ENCODE data around the gene TTC13. TPM values are rescaled to one million over a fixed set of nuclear protein-coding genes. Genes with fewer than 3 reads are reported as not detected.
"Not testable (repeated sequence)": the region's sequence is repeated elsewhere in the genome, so short reads cannot be mapped to it uniquely, and the experiment has no call there.

Gene TTC13
- total RNA-seq, 2 donors from 2014 or later: 29.9 to 41.6 TPM

GRCh38 chr1:231011963-231012362, 33.3 kb upstream of the TTC13 start:
- Mint-ChIP-seq H3K4me1 (ENCODE audit: low read depth in 2 of 2) (no peaks in the 10 kb centered on the region), H3K4me3 (no peak overlapping the region), H3K27ac (no peak overlapping the region), H3K9me3 (no peaks in the 10 kb centered on the region), H3K36me3 (peaks cover 7% of the 10 kb centered on the region), H3K27me3 (no peaks in the 10 kb centered on the region)
- no peak for ATAC-seq
- no peak for DNase-seq (ENCODE audit: low spot score)

GRCh38 chr1:231011360-231011759, 32.7 kb upstream of the TTC13 start:
- DNase-seq (ENCODE audit: low spot score) (no peak), ATAC-seq (no peak)
- H3K36me3 Mint-ChIP-seq: peaks cover 13% of the 10 kb centered on the region
- no peaks in the 10 kb centered on the region for H3K9me3 Mint-ChIP-seq
- H3K27me3 Mint-ChIP-seq: no peaks in the 10 kb centered on the region
- H3K4me3 Mint-ChIP-seq: no peak overlapping the region
- H3K27ac Mint-ChIP-seq: no peak overlapping the region
- H3K4me1 Mint-ChIP-seq (ENCODE audit: low read depth in 2 of 2): no peaks in the 10 kb centered on the region

- ATAC-seq; H3K27me3 Mint-ChIP-seq; H3K27ac Mint-ChIP-seq; H3K4me3 Mint-ChIP-seq; DNase-seq (ENCODE audit: low spot score); H3K4me1 Mint-ChIP-seq (ENCODE audit: low read depth in 2 of 2): not testable (repeated sequence)
- peaks cover 19% of the 10 kb centered on the region for H3K9me3 Mint-ChIP-seq
- peaks cover 46% of the 10 kb centered on the region for H3K36me3 Mint-ChIP-seq
Measured at GRCh38 chr1:231007535-231007934, 28.9 kb upstream of the TTC13 start.

GRCh38 chr1:231001892-231002291, 23.2 kb upstream of the TTC13 start:
- ATAC-seq: no peak
- H3K27me3 Mint-ChIP-seq: peaks cover 3 to 9% of the 10 kb centered on the region in 2 donors
- H3K4me1 Mint-ChIP-seq (ENCODE audit: low read depth in 2 of 2): no peaks in the 10 kb centered on the region
- peaks cover 43% of the 10 kb centered on the region for H3K36me3 Mint-ChIP-seq
- no peak overlapping the region for H3K4me3 Mint-ChIP-seq
- no peak for DNase-seq (ENCODE audit: low spot score)
- H3K9me3 Mint-ChIP-seq: peaks cover 19% of the 10 kb centered on the region
- no peak overlapping the region for H3K27ac Mint-ChIP-seq

- no peak overlapping the region for H3K27ac Mint-ChIP-seq
- H3K4me1 Mint-ChIP-seq (ENCODE audit: low read depth in 2 of 2): no peaks in the 10 kb centered on the region
- H3K9me3 Mint-ChIP-seq: peaks cover 17% of the 10 kb centered on the region
- ATAC-seq (no peak), DNase-seq (ENCODE audit: low spot score) (no peak)
- peaks cover 3 to 9% of the 10 kb centered on the region in 2 donors for H3K27me3 Mint-ChIP-seq
- H3K4me3 Mint-ChIP-seq: no peak overlapping the region
- H3K36me3 Mint-ChIP-seq: peaks cover 31% of the 10 kb centered on the region
Measured at GRCh38 chr1:231000639-231001038, 22.0 kb upstream of the TTC13 start.

- H3K27me3 Mint-ChIP-seq: peaks cover 3 to 7% of the 10 kb centered on the region in 2 donors
- DNase-seq (ENCODE audit: low spot score): no peak
- no peak overlapping the region for H3K27ac Mint-ChIP-seq
- H3K4me1 Mint-ChIP-seq (ENCODE audit: low read depth in 2 of 2): no peaks in the 10 kb centered on the region
- H3K9me3 Mint-ChIP-seq: peaks cover 13% of the 10 kb centered on the region
- no peak overlapping the region for H3K4me3 Mint-ChIP-seq
- peaks cover 26% of the 10 kb centered on the region for H3K36me3 Mint-ChIP-seq
- no peak for ATAC-seq
Measured at GRCh38 chr1:231000201-231000600, 21.5 kb upstream of the TTC13 start.

- H3K9me3 Mint-ChIP-seq: no peaks in the 10 kb centered on the region
- ATAC-seq (no peak), DNase-seq (ENCODE audit: low spot score) (no peak)
- peaks cover 0 to 6% of the 10 kb centered on the region in 2 donors for H3K4me1 Mint-ChIP-seq (ENCODE audit: low read depth in 2 of 2)
- no peaks in the 10 kb centered on the region for H3K27me3 Mint-ChIP-seq
- peaks cover 14% of the 10 kb centered on the region for H3K36me3 Mint-ChIP-seq
- no peak overlapping the region for H3K27ac Mint-ChIP-seq
- H3K4me3 Mint-ChIP-seq: no peak overlapping the region
Measured at GRCh38 chr1:230994860-230995259, 16.2 kb upstream of the TTC13 start.

- Mint-ChIP-seq H3K4me1 (ENCODE audit: low read depth in 2 of 2) (peaks cover 0 to 6% of the 10 kb centered on the region in 2 donors), H3K27ac (no peak overlapping the region)
- DNase-seq (ENCODE audit: low spot score): no peak
Measured at GRCh38 chr1:230992100-230992774, 13.6 kb upstream of the TTC13 start.

GRCh38 chr1:230987448-230987847, 8.8 kb upstream of the TTC13 start:
- no peak for ATAC-seq
- no peak overlapping the region for H3K4me3 Mint-ChIP-seq
- no peak for DNase-seq (ENCODE audit: low spot score)
- H3K4me1 Mint-ChIP-seq (ENCODE audit: low read depth in 2 of 2): peaks cover 0 to 9% of the 10 kb centered on the region in 2 donors
- no peaks in the 10 kb centered on the region for H3K27me3 Mint-ChIP-seq
- H3K9me3 Mint-ChIP-seq: no peaks in the 10 kb centered on the region
- peaks cover 21% of the 10 kb centered on the region for H3K36me3 Mint-ChIP-seq
- H3K27ac Mint-ChIP-seq: no peak overlapping the region

More at GRCh38 chr1:230992100-230992774, 13.6 kb upstream of the TTC13 start:
- Mint-ChIP-seq H3K4me3 (no peak overlapping the region), H3K9me3 (no peaks in the 10 kb centered on the region), H3K27me3 (no peaks in the 10 kb centered on the region), H3K36me3 (peaks cover 16% of the 10 kb centered on the region)
- no peak for ATAC-seq

- Mint-ChIP-seq H3K36me3 (peaks cover 16% of the 10 kb centered on the region), H3K27me3 (no peaks in the 10 kb centered on the region), H3K4me3 (no peak overlapping the region), H3K9me3 (no peaks in the 10 kb centered on the region), H3K27ac (no peak overlapping the region), H3K4me1 (ENCODE audit: low read depth in 2 of 2) (peaks cover 0 to 9% of the 10 kb centered on the region in 2 donors)
- no peak for DNase-seq (ENCODE audit: low spot score)
- ATAC-seq: no peak
Measured at GRCh38 chr1:230986976-230987375, 8.3 kb upstream of the TTC13 start.

GRCh38 chr1:230985711-230986110, 7.0 kb upstream of the TTC13 start:
- Mint-ChIP-seq H3K27ac (no peak overlapping the region), H3K9me3 (no peaks in the 10 kb centered on the region), H3K27me3 (no peaks in the 10 kb centered on the region), H3K4me3 (no peak overlapping the region), H3K4me1 (ENCODE audit: low read depth in 2 of 2) (peaks cover 0 to 3% of the 10 kb centered on the region in 2 donors), H3K36me3 (peaks cover 10% of the 10 kb centered on the region)
- no peak for ATAC-seq
- no peak for DNase-seq (ENCODE audit: low spot score)

GRCh38 chr1:230984622-230985515, 6.2 kb upstream of the TTC13 start:
- H3K4me1 Mint-ChIP-seq (ENCODE audit: low read depth in 2 of 2); H3K4me3 Mint-ChIP-seq; H3K9me3 Mint-ChIP-seq; H3K27me3 Mint-ChIP-seq; DNase-seq (ENCODE audit: low spot score); H3K27ac Mint-ChIP-seq; H3K36me3 Mint-ChIP-seq; ATAC-seq: not testable (repeated sequence)

- Mint-ChIP-seq H3K4me3 (no peak overlapping the region), H3K4me1 (ENCODE audit: low read depth in 2 of 2) (peaks cover 0 to 14% of the 10 kb centered on the region in 2 donors), H3K27me3 (no peaks in the 10 kb centered on the region), H3K9me3 (no peaks in the 10 kb centered on the region), H3K36me3 (peaks cover 10% of the 10 kb centered on the region), H3K27ac (no peak overlapping the region)
- ATAC-seq (no peak), DNase-seq (ENCODE audit: low spot score) (no peak)
Measured at GRCh38 chr1:230983811-230984210, 5.2 kb upstream of the TTC13 start.

- H3K9me3 Mint-ChIP-seq: no peaks in the 10 kb centered on the region
- no peak overlapping the region for H3K27ac Mint-ChIP-seq
- peaks cover 11% of the 10 kb centered on the region for H3K36me3 Mint-ChIP-seq
- H3K27me3 Mint-ChIP-seq: no peaks in the 10 kb centered on the region
- H3K4me3 Mint-ChIP-seq: no peak overlapping the region
- DNase-seq (ENCODE audit: low spot score): no peak
- H3K4me1 Mint-ChIP-seq (ENCODE audit: low read depth in 2 of 2): peaks cover under 1 to 15% of the 10 kb centered on the region in 2 donors
- no peak for ATAC-seq
Measured at GRCh38 chr1:230982696-230983095, 4.0 kb upstream of the TTC13 start.
